Kidney (tissue), 14 donors: ENCODE measurements around the gene RIMS1. TPM values are rescaled to one million over a fixed set of nuclear protein-coding genes. Genes with fewer than 3 reads are reported as not detected.

ENCODE experiments used
- DNase-seq, 5 donors: peaks; one replicate each; pipeline ENCODE4 v3.0.0-alpha.2; 2013 to 2020
- FAIRE-seq: peaks from 2 replicates; lab custom pipeline; 2012; peaks lifted over from hg19 to GRCh38; lab: Jason Lieb, UNC
- H3K27ac ChIP-seq, 2 donors: one replicate each; pipeline ENCODE4 v1.7.0; 2013; ENCODE audit warnings: low read depth in 2 of 2, low read length in 2 of 2, inconsistent platforms in 1 of 2
- H3K27me3 ChIP-seq: one replicate; pipeline ENCODE4 v1.7.1; 2013; ENCODE audit warnings: low read length, inconsistent platforms; ENCODE audit not compliant: control insufficient read depth, insufficient read depth
- H3K36me3 ChIP-seq, 3 donors: one replicate each; pipeline versions ENCODE4 v1.7.0 to v1.7.1; 2013; ENCODE audit warnings: low read length in 3 of 3, control low read depth in 1 of 3, inconsistent platforms in 1 of 3; ENCODE audit not compliant: insufficient read depth in 3 of 3, control insufficient read depth in 2 of 3
- H3K4me1 ChIP-seq, 3 donors: one replicate each; pipeline versions ENCODE4 v1.7.0 to v1.7.1; 2013; ENCODE audit warnings: low read length in 3 of 3, inconsistent platforms in 1 of 3, low read depth in 1 of 3; ENCODE audit not compliant: control insufficient read depth in 2 of 3, insufficient read depth in 2 of 3
- H3K4me3 ChIP-seq, 3 donors: one replicate each; pipeline versions ENCODE4 v1.7.0 to v1.8.1; 2013; ENCODE audit warnings: low read length in 3 of 3, control low read depth in 1 of 3, inconsistent platforms in 1 of 3
- H3K9ac ChIP-seq, 3 donors: one replicate each; pipeline versions ENCODE4 v1.7.0 to v1.7.1; 2013; ENCODE audit warnings: low read length in 3 of 3, control low read depth in 1 of 3, inconsistent platforms in 1 of 3
- H3K9me3 ChIP-seq, 3 donors: one replicate each; pipeline versions ENCODE4 v1.7.0 to v1.7.1; 2013; ENCODE audit warnings: low read length in 3 of 3, control low read depth in 1 of 3, inconsistent platforms in 1 of 3; ENCODE audit not compliant: control insufficient read depth in 2 of 3, insufficient read depth in 1 of 3
- intact Hi-C: fragments of 100-400 bp; cut with DNase I; formaldehyde crosslinking; loops from one replicate; pipeline ENCODE4 v1.11.1; 2022
- polyA plus RNA-seq: library from polyadenylated mRNA; stranded (reverse); fragments of 350-450 nt; fragmentation: Illumina TruSeq; extraction: RNeasy Lipid Tissue Mini Kit (QIAGEN cat#74804); gene quantifications from one replicate; pipeline ENCODE4 v1.2.3, GENCODE V29; 2014; ENCODE audit warnings: low read depth, low replicate concordance; ENCODE audit not compliant: insufficient read depth
- total RNA-seq: library from RNA; stranded (reverse); fragmentation: NEBNext Ultra II Directional; extraction: Animal tissue kit (Norgen Biotek cat#: 25700); gene quantifications from one replicate; pipeline ENCODE4 v1.2.1, GENCODE V29; 2021
- TF ChIP-seq, protein P1 (sequence below): IDR thresholded peaks from 3 replicates; pipeline ENCODE4 v1.5.1; 2012; ENCODE audit warnings: mild to moderate bottlenecking, moderate library complexity, borderline replicate concordance; ENCODE audit not compliant: insufficient read depth; ENCODE audit errors: extremely low read depth
- donor health status: control.
- donor health status: control.
- donor health status: control.
- donor health status: control.
- donor health status: control.
- donor health status: DM: yes; HTN: yes; CAD: no.
- donor health status: Normal renal cell carcinoma (clear cell type).

RIMS1 gene
- total and polyA plus RNA-seq, 2 donors from 2014 or later, result 4.5 TPM; not detected in 1

DNA sequence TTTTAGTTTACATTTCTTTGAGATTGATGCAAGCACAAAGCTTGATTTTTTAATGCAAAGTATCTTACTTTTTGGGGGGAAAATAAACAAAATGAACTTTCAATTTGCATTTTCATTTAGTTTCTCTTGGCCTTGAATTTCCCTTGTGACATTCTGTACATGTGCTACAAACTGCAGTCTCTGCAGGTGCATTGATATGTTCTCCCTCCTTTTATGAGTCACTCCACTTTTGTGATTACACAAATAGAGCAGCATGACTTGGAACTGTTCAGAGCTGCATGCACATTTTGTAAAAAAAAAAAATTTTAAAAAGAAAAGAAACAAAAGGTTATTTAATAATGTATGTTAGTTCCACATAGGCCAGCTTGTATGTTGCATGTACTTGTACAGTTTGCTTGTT, 515.5 kb downstream of the RIMS1 start:
- intact Hi-C loops, result no loop called here
- TF ChIP-seq, protein P1, sequence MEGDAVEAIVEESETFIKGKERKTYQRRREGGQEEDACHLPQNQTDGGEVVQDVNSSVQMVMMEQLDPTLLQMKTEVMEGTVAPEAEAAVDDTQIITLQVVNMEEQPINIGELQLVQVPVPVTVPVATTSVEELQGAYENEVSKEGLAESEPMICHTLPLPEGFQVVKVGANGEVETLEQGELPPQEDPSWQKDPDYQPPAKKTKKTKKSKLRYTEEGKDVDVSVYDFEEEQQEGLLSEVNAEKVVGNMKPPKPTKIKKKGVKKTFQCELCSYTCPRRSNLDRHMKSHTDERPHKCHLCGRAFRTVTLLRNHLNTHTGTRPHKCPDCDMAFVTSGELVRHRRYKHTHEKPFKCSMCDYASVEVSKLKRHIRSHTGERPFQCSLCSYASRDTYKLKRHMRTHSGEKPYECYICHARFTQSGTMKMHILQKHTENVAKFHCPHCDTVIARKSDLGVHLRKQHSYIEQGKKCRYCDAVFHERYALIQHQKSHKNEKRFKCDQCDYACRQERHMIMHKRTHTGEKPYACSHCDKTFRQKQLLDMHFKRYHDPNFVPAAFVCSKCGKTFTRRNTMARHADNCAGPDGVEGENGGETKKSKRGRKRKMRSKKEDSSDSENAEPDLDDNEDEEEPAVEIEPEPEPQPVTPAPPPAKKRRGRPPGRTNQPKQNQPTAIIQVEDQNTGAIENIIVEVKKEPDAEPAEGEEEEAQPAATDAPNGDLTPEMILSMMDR, result no peak
- H3K4me3 ChIP-seq, result no peak overlapping the region

DNA sequence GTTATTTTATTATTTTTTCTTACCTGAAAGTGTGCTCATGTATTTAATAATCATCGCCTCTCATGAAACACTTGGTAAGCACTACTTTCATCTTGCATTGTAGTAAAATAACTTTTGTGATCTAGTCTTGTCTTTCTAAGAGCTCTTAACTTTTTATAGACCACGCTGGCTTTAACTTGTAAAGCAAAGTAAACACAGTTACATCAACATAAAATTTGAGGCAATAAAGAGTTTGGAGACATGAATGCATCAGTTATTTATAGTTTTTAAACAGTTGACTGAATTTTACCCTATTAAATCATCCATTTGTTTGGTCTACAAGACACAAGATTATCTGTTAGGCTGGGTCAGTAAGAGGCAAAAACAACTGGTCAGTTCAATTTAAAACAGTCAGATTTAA, 517.1 kb downstream of the RIMS1 start:
- DNase-seq (no peak), FAIRE-seq (no peak)
- no peak overlapping the region for H3K27ac ChIP-seq
- no peaks in the 10 kb centered on the region for H3K36me3 ChIP-seq
- TF ChIP-seq, protein P1, result no peak
- no peak overlapping the region for H3K9ac ChIP-seq
- no peaks in the 10 kb centered on the region for H3K27me3 ChIP-seq
- no peaks in the 10 kb centered on the region for H3K4me1 ChIP-seq
- intact Hi-C loops, result no loop called here
- no peak overlapping the region for H3K4me3 ChIP-seq
- H3K9me3 ChIP-seq, result no peaks in the 10 kb centered on the region

More for the DNA sequence above, 515.5 kb downstream of the RIMS1 start:
- FAIRE-seq, result no peak
- Histone ChIP-seq H3K4me1 (no peaks in the 10 kb centered on the region), H3K36me3 (no peaks in the 10 kb centered on the region), H3K9ac (no peak overlapping the region), H3K27me3 (no peaks in the 10 kb centered on the region), H3K27ac (no peak overlapping the region), H3K9me3 (no peaks in the 10 kb centered on the region)
- DNase-seq, result no peak

DNA sequence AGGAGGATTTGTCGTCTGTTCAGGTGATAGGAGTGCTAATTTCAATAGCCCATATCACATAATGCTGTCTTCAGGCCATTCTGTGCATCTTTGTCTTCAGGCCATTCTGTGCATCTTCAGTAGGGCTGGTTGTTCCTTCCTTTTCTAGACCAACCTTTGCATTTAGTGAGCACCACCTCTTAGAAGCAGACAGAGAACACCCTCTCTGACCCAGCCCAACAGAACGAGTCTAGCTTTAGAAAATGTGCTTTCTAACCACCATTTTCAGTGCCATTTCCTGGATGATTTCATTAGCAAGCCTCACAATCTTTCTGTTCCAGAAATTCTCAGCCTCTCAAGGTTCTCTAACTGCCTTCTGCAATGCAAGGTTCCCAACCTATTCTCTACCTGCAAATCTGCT, 520.2 kb downstream of the RIMS1 start:
- Histone ChIP-seq H3K27ac (no peak overlapping the region), H3K9ac (no peak overlapping the region), H3K4me3 (no peak overlapping the region), H3K4me1 (no peaks in the 10 kb centered on the region), H3K36me3 (no peaks in the 10 kb centered on the region), H3K9me3 (no peaks in the 10 kb centered on the region), H3K27me3 (no peaks in the 10 kb centered on the region)
- FAIRE-seq (no peak), DNase-seq (no peak)
- TF ChIP-seq, protein P1, result no peak
- intact Hi-C loops, result no loop called here

DNA sequence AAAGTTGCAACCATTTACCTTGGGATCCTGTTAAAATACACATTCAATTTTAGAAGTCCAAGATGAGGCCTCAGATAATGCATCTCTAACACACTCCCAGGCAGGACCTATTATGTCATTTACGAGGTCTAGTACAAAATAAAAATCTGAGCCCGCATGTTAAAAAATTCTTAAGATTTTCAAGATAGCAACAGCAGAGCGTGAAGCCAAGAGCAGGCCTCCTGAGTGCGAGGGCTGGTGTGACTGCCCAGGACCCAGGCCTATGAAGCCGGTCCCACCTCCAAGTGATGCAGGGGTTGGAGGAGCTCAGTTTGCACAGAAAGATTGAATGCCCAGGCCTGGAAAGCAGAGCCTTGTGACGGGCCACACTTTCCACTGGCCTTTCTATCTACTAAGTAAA, 524.4 kb downstream of the RIMS1 start:
- Histone ChIP-seq H3K27me3 (no peaks in the 10 kb centered on the region), H3K4me1 (no peaks in the 10 kb centered on the region), H3K9ac (no peak overlapping the region), H3K27ac (no peak overlapping the region), H3K4me3 (no peak overlapping the region), H3K9me3 (no peaks in the 10 kb centered on the region), H3K36me3 (no peaks in the 10 kb centered on the region)
- TF ChIP-seq, protein P1, result no peak
- DNase-seq (no peak), FAIRE-seq (no peak)
- intact Hi-C loops, result loop anchor here (10.0 kb wide), 1 partner anchor 774 kb away; no protein-coding TSS in a partner anchor
